Trophoblast cell (in vitro differentiated cells and primary cell): ENCODE results near the gene ANKS1B.

Experiments used
- DNase-seq, 2 donors: peaks; one replicate each; pipeline ENCODE4 v3.0.0-alpha.2; 2016
- H2AFZ ChIP-seq: 2 replicates; pipeline ENCODE4 v1.6.1; 2013; ENCODE audit warnings: low read length, moderate library complexity, mild to moderate bottlenecking; ENCODE audit not compliant: insufficient read depth, poor library complexity
- H2AK5ac ChIP-seq: 2 replicates; pipeline ENCODE4 v1.6.1; 2013; ENCODE audit warnings: mild to moderate bottlenecking, low read length
- H2BK120ac ChIP-seq: 2 replicates; pipeline ENCODE4 v1.6.1; 2013; ENCODE audit warnings: low read length, mild to moderate bottlenecking, moderate library complexity; ENCODE audit not compliant: insufficient read depth, poor library complexity
- H2BK12ac ChIP-seq: 2 replicates; pipeline ENCODE4 v1.6.1; 2013; ENCODE audit warnings: mild to moderate bottlenecking, low read length, moderate library complexity
- H2BK5ac ChIP-seq: 2 replicates; pipeline ENCODE4 v1.6.1; 2013; ENCODE audit warnings: low read length, low read depth, moderate library complexity, mild to moderate bottlenecking; ENCODE audit not compliant: poor library complexity
- H3K14ac ChIP-seq: 2 replicates; pipeline ENCODE4 v1.6.1; 2013; ENCODE audit warnings: mild to moderate bottlenecking, low read length
- H3K18ac ChIP-seq: 2 replicates; pipeline ENCODE4 v1.6.1; 2013; ENCODE audit warnings: mild to moderate bottlenecking, low read length
- H3K23ac ChIP-seq: 2 replicates; pipeline ENCODE4 v1.6.1; 2013; ENCODE audit warnings: low read length
- H3K27ac ChIP-seq: 2 replicates; pipeline ENCODE4 v1.5.1; 2013; ENCODE audit warnings: low read depth, mild to moderate bottlenecking, inconsistent platforms, low read length, moderate library complexity
- H3K27me3 ChIP-seq: 2 replicates; pipeline ENCODE4 v1.6.1; 2013; ENCODE audit warnings: inconsistent platforms, mild to moderate bottlenecking, low read length, moderate library complexity; ENCODE audit not compliant: insufficient read depth
- H3K36me3 ChIP-seq, 2 experiments: 1 replicate in 1 of 2; 2 replicates in 1 of 2; pipeline ENCODE4 v1.6.1; 2013; ENCODE audit warnings: low read length in 2 of 2, mild to moderate bottlenecking in 2 of 2, moderate library complexity in 1 of 2; ENCODE audit not compliant: insufficient read depth in 2 of 2, control insufficient read depth in 1 of 2
- H3K4ac ChIP-seq: 2 replicates; pipeline ENCODE4 v1.6.1; 2013; ENCODE audit warnings: low read depth, mild to moderate bottlenecking, low read length, moderate library complexity
- H3K4me1 ChIP-seq, 2 experiments: 1 replicate in 1 of 2; 2 replicates in 1 of 2; pipeline ENCODE4 v1.6.1; 2013; ENCODE audit warnings: low read length in 2 of 2, mild to moderate bottlenecking in 2 of 2, moderate library complexity in 1 of 2; ENCODE audit not compliant: insufficient read depth in 2 of 2, control insufficient read depth in 1 of 2
- H3K4me2 ChIP-seq: 2 replicates; pipeline ENCODE4 v1.6.1; 2013; ENCODE audit warnings: inconsistent platforms, mild to moderate bottlenecking, low read length, moderate library complexity
- H3K4me3 ChIP-seq: 2 replicates; pipeline ENCODE4 v1.5.1; 2013; ENCODE audit warnings: mild to moderate bottlenecking, low read depth, low read length, inconsistent platforms
- H3K79me1 ChIP-seq: one replicate; pipeline ENCODE4 v1.6.1; 2013; ENCODE audit warnings: low read length
- H3K79me2 ChIP-seq: 2 replicates; pipeline ENCODE4 v1.6.1; 2013; ENCODE audit warnings: low read length, mild to moderate bottlenecking; ENCODE audit not compliant: control insufficient read depth, insufficient read depth, poor library complexity
- H3K9ac ChIP-seq: 2 replicates; pipeline ENCODE4 v1.6.1; 2013; ENCODE audit warnings: mild to moderate bottlenecking, low read length
- H3K9me3 ChIP-seq: 2 replicates; pipeline ENCODE4 v1.6.1; 2013; ENCODE audit warnings: low read depth, mild to moderate bottlenecking, control low read depth, inconsistent platforms, low read length; ENCODE audit not compliant: insufficient read depth
- H4K12ac ChIP-seq: 2 replicates; pipeline ENCODE4 v1.6.1; 2013; ENCODE audit warnings: low read depth, mild to moderate bottlenecking, low read length, moderate library complexity
- H4K8ac ChIP-seq: 2 replicates; pipeline ENCODE4 v1.6.1; 2013; ENCODE audit warnings: low read depth, mild to moderate bottlenecking, low read length, moderate library complexity
- H4K91ac ChIP-seq: one replicate; pipeline ENCODE4 v1.6.1; 2013; ENCODE audit warnings: low read depth, mild to moderate bottlenecking, low read length, moderate library complexity
- WGBS: extraction: QIAGEN DNeasy Blood & Tissue Kit; methylation state at CpG from one replicate; pipeline ENCODE4 v1.1.7; 2013; ENCODE audit warnings: missing lambda C conversion rate; ENCODE audit not compliant: insufficient read length, insufficient coverage; ENCODE audit errors: extremely low coverage; 5-methylcytosine and 5-hydroxymethylcytosine counted together

ANKS1B gene

GRCh38 chr12:98819071-98819470 is 1165.7 kb downstream of the ANKS1B start:
- no peak overlapping the region for H3K18ac ChIP-seq
- peaks cover 0 to 4% of the 10 kb centered on the region in 2 experiments for H3K4me1 ChIP-seq
- H2BK120ac ChIP-seq = no peak overlapping the region
- H3K27me3 ChIP-seq = no peaks in the 10 kb centered on the region
- WGBS = no CpG with 5 or more reads among the region's 3 CpGs
- H2AFZ ChIP-seq = no peak overlapping the region
- no peak overlapping the region for H3K9ac ChIP-seq
- DNase-seq = no peak
- H3K4me2 ChIP-seq = no peak overlapping the region
- no peak overlapping the region for H4K91ac ChIP-seq
- H3K4ac ChIP-seq = no peak overlapping the region
- H4K12ac ChIP-seq = no peak overlapping the region
- no peak overlapping the region for H3K14ac ChIP-seq
- no peaks in the 10 kb centered on the region for H3K36me3 ChIP-seq
- H3K27ac ChIP-seq = no peak overlapping the region
- H2AK5ac ChIP-seq = no peak overlapping the region
- no peaks in the 10 kb centered on the region for H3K79me2 ChIP-seq
- no peak overlapping the region for H3K4me3 ChIP-seq
- no peaks in the 10 kb centered on the region for H3K79me1 ChIP-seq
- H3K9me3 ChIP-seq = no peaks in the 10 kb centered on the region
- no peak overlapping the region for H2BK12ac ChIP-seq
- no peak overlapping the region for H4K8ac ChIP-seq
- no peak overlapping the region for H3K23ac ChIP-seq
- no peak overlapping the region for H2BK5ac ChIP-seq

- no peak overlapping the region for H3K18ac ChIP-seq
- H2BK5ac ChIP-seq = no peak overlapping the region
- no peak for DNase-seq
- no peak overlapping the region for H2AK5ac ChIP-seq
- H3K36me3 ChIP-seq = no peaks in the 10 kb centered on the region
- no CpG with 5 or more reads among the region's 2 CpGs for WGBS
- no peak overlapping the region for H3K4me3 ChIP-seq
- no peak overlapping the region for H4K12ac ChIP-seq
- H3K4ac ChIP-seq = no peak overlapping the region
- no peak overlapping the region for H3K14ac ChIP-seq
- H4K91ac ChIP-seq = no peak overlapping the region
- no peaks in the 10 kb centered on the region for H3K27me3 ChIP-seq
- H3K79me2 ChIP-seq = no peaks in the 10 kb centered on the region
- peaks cover 0 to 4% of the 10 kb centered on the region in 2 experiments for H3K4me1 ChIP-seq
- H4K8ac ChIP-seq = no peak overlapping the region
- no peak overlapping the region for H2AFZ ChIP-seq
- H3K23ac ChIP-seq = no peak overlapping the region
- H2BK120ac ChIP-seq = no peak overlapping the region
- H3K9me3 ChIP-seq = no peaks in the 10 kb centered on the region
- H3K4me2 ChIP-seq = no peak overlapping the region
- H2BK12ac ChIP-seq = no peak overlapping the region
- no peaks in the 10 kb centered on the region for H3K79me1 ChIP-seq
- no peak overlapping the region for H3K9ac ChIP-seq
- no peak overlapping the region for H3K27ac ChIP-seq
Observed at GRCh38 chr12:98818239-98818638, 1166.5 kb downstream of the ANKS1B start.

GRCh38 chr12:98817742-98818141 is 1167.0 kb downstream of the ANKS1B start:
- no peak overlapping the region for H2AFZ ChIP-seq
- H2AK5ac ChIP-seq = no peak overlapping the region
- H3K27me3 ChIP-seq = no peaks in the 10 kb centered on the region
- no peak overlapping the region for H2BK12ac ChIP-seq
- H2BK120ac ChIP-seq = no peak overlapping the region
- peaks cover 0 to 4% of the 10 kb centered on the region in 2 experiments for H3K4me1 ChIP-seq
- no peak overlapping the region for H3K14ac ChIP-seq
- no peaks in the 10 kb centered on the region for H3K9me3 ChIP-seq
- no peak overlapping the region for H3K18ac ChIP-seq
- no peak overlapping the region for H3K4me3 ChIP-seq
- no peak overlapping the region for H3K4ac ChIP-seq
- no peak overlapping the region for H3K27ac ChIP-seq
- H3K23ac ChIP-seq = no peak overlapping the region
- no peaks in the 10 kb centered on the region for H3K79me1 ChIP-seq
- WGBS = no CpG with 5 or more reads among the region's 2 CpGs
- no peak overlapping the region for H3K4me2 ChIP-seq
- no peak overlapping the region for H4K12ac ChIP-seq
- H4K8ac ChIP-seq = no peak overlapping the region
- H3K9ac ChIP-seq = no peak overlapping the region
- no peaks in the 10 kb centered on the region for H3K36me3 ChIP-seq
- H3K79me2 ChIP-seq = no peaks in the 10 kb centered on the region
- DNase-seq = no peak
- no peak overlapping the region for H2BK5ac ChIP-seq
- H4K91ac ChIP-seq = no peak overlapping the region

GRCh38 chr12:98816720-98817119 is 1168.0 kb downstream of the ANKS1B start:
- no peak overlapping the region for H2BK5ac ChIP-seq
- no peak for DNase-seq
- H3K27me3 ChIP-seq = no peaks in the 10 kb centered on the region
- WGBS = no CpG with 5 or more reads among the region's 4 CpGs
- no peaks in the 10 kb centered on the region for H3K36me3 ChIP-seq
- no peak overlapping the region for H3K4me2 ChIP-seq
- no peak overlapping the region for H2BK12ac ChIP-seq
- no peak overlapping the region for H3K4ac ChIP-seq
- peaks cover 0 to 4% of the 10 kb centered on the region in 2 experiments for H3K4me1 ChIP-seq
- H4K91ac ChIP-seq = no peak overlapping the region
- no peak overlapping the region for H2AFZ ChIP-seq
- H3K4me3 ChIP-seq = no peak overlapping the region
- no peak overlapping the region for H4K8ac ChIP-seq
- no peak overlapping the region for H2AK5ac ChIP-seq
- no peak overlapping the region for H4K12ac ChIP-seq
- no peak overlapping the region for H2BK120ac ChIP-seq
- no peak overlapping the region for H3K18ac ChIP-seq
- no peak overlapping the region for H3K23ac ChIP-seq
- H3K79me2 ChIP-seq = no peaks in the 10 kb centered on the region
- no peaks in the 10 kb centered on the region for H3K79me1 ChIP-seq
- no peak overlapping the region for H3K9ac ChIP-seq
- no peak overlapping the region for H3K27ac ChIP-seq
- no peaks in the 10 kb centered on the region for H3K9me3 ChIP-seq
- no peak overlapping the region for H3K14ac ChIP-seq
